AG20443 (cell line): ENCODE measurements around the gene SEMA6B.

Experiments used
- DNase-seq: peaks from one replicate; pipeline ENCODE4 v3.0.0; 2012; ENCODE audit warnings: low spot score, mixed read lengths

Gene SEMA6B

DNA sequence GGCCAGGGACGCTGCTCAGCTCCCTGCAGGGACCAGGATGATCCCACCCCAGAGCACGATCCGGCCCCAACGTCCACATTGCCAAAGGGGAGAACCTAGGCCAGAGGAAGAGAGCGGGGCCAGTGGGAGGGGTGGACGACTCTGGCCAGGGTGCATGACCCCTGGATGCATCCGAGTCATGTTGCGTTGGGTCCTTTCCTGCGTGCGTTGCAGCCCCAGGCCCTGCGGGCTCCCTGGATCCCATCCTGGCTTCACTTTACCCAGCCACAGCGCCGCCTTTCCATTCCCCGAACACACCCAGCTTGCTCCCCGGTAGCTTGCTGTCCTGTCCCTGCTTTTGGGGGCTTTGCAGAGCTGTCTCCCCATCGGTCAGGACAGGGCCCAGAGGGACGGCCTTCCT is 51.7 kb downstream of the SEMA6B start:
- DNase-seq = no peak

DNA sequence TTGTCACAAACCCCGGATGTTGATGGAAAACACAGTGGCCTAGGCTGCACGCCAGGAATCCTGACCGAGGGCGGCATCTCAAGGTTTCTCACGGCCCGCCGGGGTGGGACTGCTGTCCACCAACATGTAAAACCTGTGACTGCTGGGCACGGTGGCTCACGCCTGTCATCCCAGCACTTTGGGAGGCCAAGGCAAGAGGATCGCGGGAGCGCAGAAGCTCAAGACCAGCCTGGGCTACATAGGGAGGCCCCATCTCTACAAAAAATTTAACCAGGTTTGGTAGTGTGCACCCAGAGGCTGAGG is 52.4 kb downstream of the SEMA6B start:
- no peak for DNase-seq

- DNase-seq = peak; percentile 64
Observed at GRCh38 chr19:4506449-4507149, 52.9 kb downstream of the SEMA6B start.

- no peak for DNase-seq
Observed at GRCh38 chr19:4505570-4506448, 53.7 kb downstream of the SEMA6B start.

- no peak for DNase-seq
Observed at GRCh38 chr19:4504891-4505569, 54.5 kb downstream of the SEMA6B start.

DNA sequence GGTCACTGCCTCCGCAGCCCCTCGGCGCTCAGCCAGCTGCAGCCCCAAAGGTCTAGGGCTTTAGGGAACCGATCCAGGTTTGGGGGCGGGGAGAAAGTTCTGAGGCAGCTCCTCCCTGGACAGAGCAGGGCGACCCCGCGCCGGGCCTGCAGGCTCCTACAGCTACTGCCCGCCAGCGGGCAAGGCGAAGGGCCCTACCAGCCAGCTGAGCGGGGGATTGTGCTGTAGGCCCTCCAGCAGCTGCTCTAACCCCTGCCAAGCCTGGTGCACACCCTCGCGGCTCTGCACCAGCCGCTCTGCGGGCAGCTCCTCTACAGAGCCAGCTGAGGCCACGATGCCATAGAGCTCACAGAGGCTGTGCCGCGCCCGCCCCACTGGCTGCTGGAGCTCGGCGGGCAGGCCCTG is 55.2 kb downstream of the SEMA6B start:
- no peak for DNase-seq

- no peak for DNase-seq
Observed at GRCh38 chr19:4503825-4504170, 55.7 kb downstream of the SEMA6B start.

DNA sequence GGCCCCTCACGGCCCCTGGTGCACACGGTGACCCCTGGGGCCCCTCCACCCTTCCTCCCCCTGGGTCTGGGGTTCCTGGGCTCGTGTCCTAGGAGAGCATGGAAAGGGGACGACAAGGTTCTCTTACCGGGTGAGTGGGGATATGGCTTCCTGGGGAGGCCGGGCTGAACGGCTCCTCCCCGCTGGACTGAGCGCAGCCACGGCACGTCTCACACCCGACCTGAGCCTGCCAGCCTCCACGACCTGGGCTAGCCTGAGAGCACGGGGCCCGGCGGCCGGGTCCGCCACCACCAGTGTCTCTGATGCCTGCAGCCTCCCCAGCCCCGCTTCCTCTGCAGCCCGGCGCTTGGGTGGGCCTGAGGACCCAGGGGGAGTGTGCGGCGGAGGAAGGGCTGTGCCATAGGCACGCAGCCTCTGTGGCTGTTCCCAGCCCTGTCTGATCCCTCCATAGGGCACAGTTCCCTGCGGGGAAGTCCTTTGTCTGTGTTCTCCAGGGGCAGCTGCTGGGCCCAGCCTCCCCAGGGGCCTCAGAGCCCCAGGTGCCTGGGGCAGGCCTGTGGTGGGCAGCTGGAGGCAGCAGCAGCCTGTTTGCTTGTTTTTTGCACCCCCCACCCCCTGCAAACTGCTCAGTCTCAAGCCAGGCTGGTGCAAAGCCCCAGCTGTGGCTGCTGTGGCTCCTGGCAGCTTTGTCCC is 56.2 kb downstream of the SEMA6B start:
- DNase-seq = no peak

DNA sequence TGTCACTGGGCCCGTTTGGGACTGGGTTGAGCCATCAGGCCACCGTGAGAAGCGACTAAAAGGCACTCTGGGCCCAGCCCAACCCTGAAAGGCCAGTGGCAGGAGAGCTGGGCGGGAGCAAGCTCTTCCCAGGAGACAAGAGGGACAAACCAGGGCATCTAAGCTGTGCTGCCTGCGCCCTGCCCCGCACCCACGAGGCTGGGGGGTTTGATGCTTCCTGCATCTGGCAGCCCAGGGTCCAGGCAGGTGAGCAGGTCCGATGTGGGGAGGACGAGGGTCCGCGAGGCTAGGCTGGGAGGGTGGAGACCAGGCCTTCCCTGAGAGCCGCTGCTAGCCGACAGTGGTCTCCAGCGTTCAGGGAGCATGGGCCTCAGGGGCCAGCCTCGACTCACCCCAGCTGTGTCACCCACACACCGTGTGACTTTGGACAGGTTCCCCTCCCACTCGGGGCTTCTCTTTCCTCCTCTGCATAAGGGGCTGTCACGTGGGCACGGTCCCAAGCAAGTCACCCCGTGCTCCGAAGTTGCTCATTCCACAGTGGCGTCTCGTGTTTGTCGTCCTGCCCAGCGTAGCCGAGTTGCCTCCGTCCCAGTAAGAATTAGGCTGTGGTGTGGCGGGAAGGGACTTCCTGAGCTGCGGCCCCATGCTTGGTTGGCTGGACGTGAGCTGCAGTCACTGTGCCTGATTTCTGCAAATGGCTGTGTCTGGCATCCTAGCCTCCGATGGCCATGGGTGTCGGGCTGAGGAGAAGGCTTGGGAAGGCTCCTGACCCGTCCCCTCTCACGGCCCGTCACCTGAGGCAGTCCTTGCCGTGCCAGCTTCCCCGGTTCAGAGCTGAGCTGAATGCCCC is 57.0 kb downstream of the SEMA6B start:
- no peak for DNase-seq

GRCh38 chr19:4501691-4502090 is 57.8 kb downstream of the SEMA6B start:
- no peak for DNase-seq

DNA sequence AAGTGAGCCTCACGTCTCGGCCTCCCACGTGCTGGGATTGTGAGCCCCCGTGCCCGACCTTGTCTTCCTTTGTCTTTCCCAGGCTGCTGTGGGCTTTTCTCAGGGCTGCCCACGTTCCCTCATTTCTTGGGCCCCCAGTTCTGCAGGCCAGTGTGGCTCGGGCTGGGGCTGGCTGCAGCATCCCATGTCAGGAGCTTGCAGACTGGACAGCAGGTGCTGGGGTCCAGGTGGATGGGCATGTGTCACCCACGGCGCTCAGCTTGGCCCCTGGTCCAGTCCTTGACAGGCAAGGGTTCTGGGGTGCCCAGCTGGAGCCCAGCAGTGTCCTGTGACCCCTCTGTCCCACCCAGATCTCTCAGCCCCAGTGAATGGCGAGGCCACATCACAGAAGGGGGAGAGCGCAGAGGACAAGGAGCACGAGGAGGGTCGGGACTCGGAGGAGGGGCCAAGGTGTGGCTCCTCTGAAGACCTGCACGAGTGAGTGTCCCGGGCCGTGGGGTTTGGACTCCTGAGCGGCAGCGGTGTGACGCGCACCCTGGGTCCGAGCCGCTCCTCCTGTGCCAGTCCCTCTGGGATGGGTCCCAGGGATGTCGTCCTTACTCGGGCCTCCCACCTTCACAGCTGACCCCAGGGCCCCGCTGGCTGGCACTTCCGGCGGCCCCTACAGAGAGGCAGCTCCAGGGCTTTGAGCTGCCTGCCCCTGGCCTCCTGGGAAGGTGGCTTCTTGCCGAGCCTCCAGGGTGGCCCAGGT is 58.5 kb downstream of the SEMA6B start:
- DNase-seq = no peak

DNA sequence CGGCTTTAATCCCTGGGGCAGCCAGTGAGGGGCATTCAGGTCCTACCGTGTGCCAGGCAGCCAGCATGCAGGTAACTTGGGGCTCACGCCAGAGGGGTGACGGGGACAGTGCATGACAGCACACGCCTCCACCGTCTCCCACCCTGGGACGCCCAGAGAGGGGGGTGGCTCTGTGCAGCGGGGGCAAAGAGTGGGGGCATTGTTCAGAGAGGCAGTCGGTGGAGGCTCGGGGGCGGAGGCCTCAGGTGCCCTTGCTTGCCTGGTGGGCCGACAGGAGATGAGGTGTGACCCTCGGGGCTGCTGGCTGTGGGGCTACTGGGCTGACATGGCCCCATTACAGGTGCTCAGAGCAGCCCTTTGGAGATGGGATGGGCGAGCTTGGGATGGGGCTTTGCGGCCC is 59.6 kb downstream of the SEMA6B start:
- no peak for DNase-seq

GRCh38 chr19:4499318-4499717 is 60.2 kb downstream of the SEMA6B start:
- DNase-seq = no peak

DNA sequence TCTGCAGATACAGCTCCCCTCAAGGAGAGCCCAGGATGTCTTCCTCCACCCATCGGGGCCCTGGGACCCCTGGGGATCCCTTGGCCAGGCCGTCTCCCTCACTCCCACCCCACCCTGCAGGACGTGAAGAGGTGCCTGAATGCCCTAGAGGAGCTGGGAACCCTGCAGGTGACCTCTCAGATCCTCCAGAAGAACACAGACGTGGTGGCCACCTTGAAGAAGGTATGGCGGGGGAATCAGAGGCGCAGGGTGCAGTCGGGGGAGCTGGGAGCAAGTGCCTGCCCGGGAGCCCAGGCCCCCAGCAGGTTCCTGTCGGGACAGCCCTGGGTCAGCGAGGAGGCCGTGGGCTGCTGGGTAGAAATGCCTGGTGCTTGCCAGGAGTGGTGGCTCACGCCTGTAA is 60.8 kb downstream of the SEMA6B start:
- no peak for DNase-seq

- no peak for DNase-seq
Observed at GRCh38 chr19:4497770-4498389, 61.6 kb downstream of the SEMA6B start.

DNA sequence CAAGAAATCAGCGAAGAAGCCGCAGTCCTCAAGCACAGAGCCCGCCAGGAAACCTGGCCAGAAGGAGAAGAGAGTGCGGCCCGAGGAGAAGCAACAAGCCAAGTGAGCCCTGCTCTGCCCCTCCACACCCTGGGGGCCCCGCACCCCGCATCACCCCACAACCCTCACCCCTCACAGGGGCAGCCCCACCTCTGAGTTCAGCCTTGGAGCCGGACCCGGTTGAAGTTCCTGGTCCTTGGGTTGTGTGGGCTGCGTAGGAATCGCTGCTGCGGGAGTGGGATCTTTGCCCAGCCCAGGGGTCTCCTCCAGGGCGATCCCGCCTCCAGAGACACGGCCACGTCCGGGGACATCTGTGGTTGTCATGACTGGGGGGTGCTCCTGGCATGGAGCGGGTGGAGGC is 63.2 kb downstream of the SEMA6B start:
- DNase-seq = no peak

DNA sequence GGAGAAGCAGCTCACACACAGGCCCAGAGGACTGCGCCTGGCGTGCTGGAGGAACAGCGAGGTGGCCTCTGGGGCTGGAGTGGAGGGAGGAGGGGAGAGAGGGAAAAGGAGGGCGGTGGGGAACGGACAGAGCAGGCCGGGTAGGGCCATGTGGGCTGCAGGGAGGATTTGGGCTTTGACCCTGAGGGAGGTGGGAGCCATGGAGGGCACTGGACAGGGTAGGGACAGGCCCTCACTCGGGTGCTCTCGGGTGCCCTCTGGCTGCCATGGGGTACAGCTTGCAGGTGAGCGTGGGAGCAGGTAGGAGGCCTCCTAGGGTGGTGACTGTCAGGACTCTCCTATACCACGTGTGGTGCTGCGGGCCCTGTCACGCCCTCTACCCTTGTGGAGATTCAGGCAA is 64.0 kb downstream of the SEMA6B start:
- DNase-seq = no peak

DNA sequence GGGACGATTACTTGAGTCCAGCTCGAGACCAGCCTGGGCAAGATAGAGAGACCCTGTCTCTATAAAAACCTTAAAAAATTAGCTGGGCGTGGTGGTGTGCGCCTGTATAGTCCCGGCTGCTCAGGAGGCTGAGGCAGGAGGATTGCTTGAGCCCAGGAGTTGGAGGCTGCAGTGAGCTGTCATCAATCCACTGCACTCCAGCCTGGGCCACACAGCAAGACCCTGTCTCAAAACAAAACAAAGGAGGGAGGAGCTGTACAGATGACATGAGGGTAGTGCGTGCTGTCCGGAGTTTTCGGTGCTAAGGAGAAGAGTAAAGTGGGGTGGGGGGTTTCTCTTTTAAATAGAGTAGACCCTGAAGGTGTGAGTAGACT is 64.8 kb downstream of the SEMA6B start:
- no peak for DNase-seq

GRCh38 chr19:4493929-4494690 is 65.4 kb downstream of the SEMA6B start:
- DNase-seq = no peak
